Measurements from ENCODE around the gene RGS9.

Gene RGS9

GRCh38 chr17:65123757-65124675 is 13.2 kb upstream of the RGS9 start:
- DNase-seq (ENCODE audit: low read depth), result no peak
- no peak for TF ChIP-seq CTCF (conservative IDR thresholded peaks at IDR 0.05; ENCODE audit: low read depth, low read length)
- no peak overlapping the region for H3K4me3 ChIP-seq (ENCODE audit: low read depth, low read length)

- H3K4me3 ChIP-seq (ENCODE audit: low read depth, low read length), result no peak overlapping the region
- no peak for DNase-seq (ENCODE audit: low read depth)
- no peak for TF ChIP-seq CTCF (conservative IDR thresholded peaks at IDR 0.05; ENCODE audit: low read depth, low read length)
These were observed 6.3 kb upstream of the RGS9 start for GRCh38 chr17:65130832-65131231.

- DNase-seq (ENCODE audit: low read depth), result no peak
- TF ChIP-seq CTCF (conservative IDR thresholded peaks at IDR 0.05; ENCODE audit: low read depth, low read length), result no peak
- H3K4me3 ChIP-seq (ENCODE audit: low read depth, low read length), result no peak overlapping the region
These were observed 5.9 kb upstream of the RGS9 start for GRCh38 chr17:65131240-65131639.

GRCh38 chr17:65131946-65132345 is 5.2 kb upstream of the RGS9 start:
- DNase-seq (ENCODE audit: low read depth), result peak; percentile 50
- no peak for TF ChIP-seq CTCF (conservative IDR thresholded peaks at IDR 0.05; ENCODE audit: low read depth, low read length)
- H3K4me3 ChIP-seq (ENCODE audit: low read depth, low read length), result no peak overlapping the region

GRCh38 chr17:65134035-65134434 is 3.1 kb upstream of the RGS9 start:
- TF ChIP-seq CTCF (conservative IDR thresholded peaks at IDR 0.05; ENCODE audit: low read depth, low read length), result no peak
- H3K4me3 ChIP-seq (ENCODE audit: low read depth, low read length), result no peak overlapping the region
- no peak for DNase-seq (ENCODE audit: low read depth)

- DNase-seq (ENCODE audit: low read depth), result no peak
- TF ChIP-seq CTCF (conservative IDR thresholded peaks at IDR 0.05; ENCODE audit: low read depth, low read length), result no peak
- no peak overlapping the region for H3K4me3 ChIP-seq (ENCODE audit: low read depth, low read length)
These were observed 2.1 kb downstream of the RGS9 start for GRCh38 chr17:65139101-65139764.

Data from choroid plexus epithelial cell (primary cell).